Osteoblast (primary cell): ENCODE data around the gene REXO4. TPM values are rescaled to one million over a fixed set of nuclear protein-coding genes. Genes with fewer than 3 reads are reported as not detected.

Experiments used
- DNase-seq: peaks from one replicate; pipeline ENCODE4 v3.0.0; 2011; ENCODE audit warnings: low spot score, mixed read lengths; ENCODE audit not compliant: insufficient read length; ENCODE audit errors: missing footprints
- H2AFZ ChIP-seq: 2 replicates; pipeline ENCODE4 v1.6.0; 2011; ENCODE audit warnings: mild to moderate bottlenecking, low read length
- H3K27ac ChIP-seq: 2 replicates; pipeline ENCODE4 v1.5.1; 2011; ENCODE audit warnings: mild to moderate bottlenecking, low read depth, low read length, moderate library complexity
- H3K27me3 ChIP-seq: 2 replicates; pipeline ENCODE4 v1.6.0; 2012; ENCODE audit warnings: mild to moderate bottlenecking, control low read depth, inconsistent platforms, low read length, moderate library complexity; ENCODE audit not compliant: insufficient read depth
- H3K36me3 ChIP-seq: 2 replicates; pipeline ENCODE4 v1.5.1; 2011; ENCODE audit warnings: mild to moderate bottlenecking, low read length, control low read depth, moderate library complexity; ENCODE audit not compliant: insufficient read depth
- H3K4me1 ChIP-seq: 2 replicates; pipeline ENCODE4 v1.5.1; 2011; ENCODE audit warnings: mild to moderate bottlenecking, low read length, control low read depth, moderate library complexity; ENCODE audit not compliant: insufficient read depth
- H3K4me2 ChIP-seq: 2 replicates; pipeline ENCODE4 v1.6.0; 2011; ENCODE audit warnings: mild to moderate bottlenecking, low read length; ENCODE audit not compliant: insufficient read depth
- H3K4me3 ChIP-seq: fragments of 200-600 bp; sonication (generic); 3 replicates; pipeline ENCODE4 v1.5.1; 2012; ENCODE audit warnings: mild to moderate bottlenecking, low read length, inconsistent platforms; ENCODE audit not compliant: insufficient read depth
- H3K79me2 ChIP-seq: 2 replicates; pipeline ENCODE4 v1.6.0; 2012; ENCODE audit warnings: mild to moderate bottlenecking, low read length, control low read depth, inconsistent platforms; ENCODE audit not compliant: insufficient read depth
- H3K9me3 ChIP-seq: 2 replicates; pipeline ENCODE4 v1.5.1; 2011; ENCODE audit warnings: low read depth, low read length, control low read depth
- H4K20me1 ChIP-seq: 2 replicates; pipeline ENCODE4 v1.6.0; 2012; ENCODE audit warnings: mild to moderate bottlenecking, low read length, control low read depth; ENCODE audit not compliant: insufficient read depth
- CTCF ChIP-seq: IDR thresholded peaks from 2 replicates; pipeline ENCODE4 v1.5.1; 2011; ENCODE audit warnings: mild to moderate bottlenecking, low read depth, low read length, moderate library complexity; ENCODE audit errors: extremely low read depth
- total RNA-seq: library from RNA; depleted of rRNA; stranded (reverse); fragments of >200 nt; gene quantifications from 2 replicates; pipeline ENCODE4 v1.2.3, GENCODE V29; 2012

The REXO4 gene
- total RNA-seq, 1 donor, result 11.9 TPM

GRCh38 chr9:133456409-133456808 lies 38.6 kb upstream of the REXO4 start:
- H3K4me1 ChIP-seq, result peaks cover 4% of the 10 kb centered on the region
- no peak overlapping the region for H3K4me2 ChIP-seq
- no peak for DNase-seq
- no peaks in the 10 kb centered on the region for H3K36me3 ChIP-seq
- no peak overlapping the region for H3K4me3 ChIP-seq
- no peaks in the 10 kb centered on the region for H3K79me2 ChIP-seq
- H3K27me3 ChIP-seq, result no peaks in the 10 kb centered on the region
- no peak for TF ChIP-seq CTCF
- H3K27ac ChIP-seq, result no peak overlapping the region
- no peak overlapping the region for H2AFZ ChIP-seq
- H3K9me3 ChIP-seq, result no peaks in the 10 kb centered on the region
- H4K20me1 ChIP-seq, result peaks cover 3% of the 10 kb centered on the region

GRCh38 chr9:133455936-133456335 lies 38.1 kb upstream of the REXO4 start:
- Histone ChIP-seq H3K4me2 (no peak overlapping the region), H3K4me3 (no peak overlapping the region), H3K27ac (no peak overlapping the region), H4K20me1 (no peaks in the 10 kb centered on the region), H3K4me1 (peaks cover 4% of the 10 kb centered on the region), H2AFZ (no peak overlapping the region), H3K27me3 (no peaks in the 10 kb centered on the region), H3K79me2 (no peaks in the 10 kb centered on the region), H3K36me3 (no peaks in the 10 kb centered on the region), H3K9me3 (no peaks in the 10 kb centered on the region)
- TF ChIP-seq CTCF, result no peak
- no peak for DNase-seq

GRCh38 chr9:133454943-133455673 lies 37.3 kb upstream of the REXO4 start:
- no peak overlapping the region for H3K4me2 ChIP-seq
- DNase-seq, result no peak
- no peaks in the 10 kb centered on the region for H4K20me1 ChIP-seq

More at GRCh38 chr9:133454943-133455673, 37.3 kb upstream of the REXO4 start:
- no peak overlapping the region for H3K27ac ChIP-seq
- no peaks in the 10 kb centered on the region for H3K36me3 ChIP-seq
- no peak overlapping the region for H3K4me3 ChIP-seq
- no peaks in the 10 kb centered on the region for H3K27me3 ChIP-seq
- H3K79me2 ChIP-seq, result no peaks in the 10 kb centered on the region
- peaks cover 4% of the 10 kb centered on the region for H3K4me1 ChIP-seq
- no peak for TF ChIP-seq CTCF
- H2AFZ ChIP-seq, result no peak overlapping the region
- H3K9me3 ChIP-seq, result no peaks in the 10 kb centered on the region
